A673 (cell line): ENCODE results near the gene CENPL.

Experiments
- EZH2 ChIP-seq: fragments of 200-600 bp; sonication (generic); IDR thresholded peaks from 2 replicates; pipeline ENCODE4 v1.6.1; 2017; ENCODE audit warnings: borderline replicate concordance, low read depth, mild to moderate bottlenecking, mixed read lengths, antibody characterized with exemption, low read length; ENCODE audit not compliant: poor library complexity, severe bottlenecking
- TF ChIP-seq, protein P1 (sequence below): fragments of 300-800, 200-600 bp; sonication (generic); conservative IDR thresholded peaks from 2 replicates; pipeline ENCODE4 v1.5.1; 2017; ENCODE audit warnings: low read depth, mild to moderate bottlenecking, antibody characterized with exemption, low read length, moderate library complexity, mixed read lengths

DNA sequence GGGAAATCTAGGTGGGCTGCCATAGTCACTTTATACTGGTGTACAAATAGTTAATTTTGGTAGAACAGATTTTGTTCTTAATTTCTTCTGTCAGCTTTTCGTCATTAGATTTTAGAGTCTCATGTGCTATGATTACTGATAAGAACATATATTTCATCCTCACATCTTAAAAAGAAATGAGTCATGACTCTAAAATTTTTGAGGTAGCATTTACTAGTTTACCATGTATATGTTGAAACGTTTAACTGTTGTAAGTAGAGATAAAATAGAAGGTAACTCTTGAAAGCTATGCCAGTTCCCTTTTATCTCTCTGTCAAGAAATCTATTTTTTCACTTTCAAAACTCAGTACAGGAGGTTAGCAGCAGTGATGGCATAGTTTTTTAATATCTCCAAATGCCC is 56.5 kb downstream of the CENPL start:
- TF ChIP-seq, protein P1, sequence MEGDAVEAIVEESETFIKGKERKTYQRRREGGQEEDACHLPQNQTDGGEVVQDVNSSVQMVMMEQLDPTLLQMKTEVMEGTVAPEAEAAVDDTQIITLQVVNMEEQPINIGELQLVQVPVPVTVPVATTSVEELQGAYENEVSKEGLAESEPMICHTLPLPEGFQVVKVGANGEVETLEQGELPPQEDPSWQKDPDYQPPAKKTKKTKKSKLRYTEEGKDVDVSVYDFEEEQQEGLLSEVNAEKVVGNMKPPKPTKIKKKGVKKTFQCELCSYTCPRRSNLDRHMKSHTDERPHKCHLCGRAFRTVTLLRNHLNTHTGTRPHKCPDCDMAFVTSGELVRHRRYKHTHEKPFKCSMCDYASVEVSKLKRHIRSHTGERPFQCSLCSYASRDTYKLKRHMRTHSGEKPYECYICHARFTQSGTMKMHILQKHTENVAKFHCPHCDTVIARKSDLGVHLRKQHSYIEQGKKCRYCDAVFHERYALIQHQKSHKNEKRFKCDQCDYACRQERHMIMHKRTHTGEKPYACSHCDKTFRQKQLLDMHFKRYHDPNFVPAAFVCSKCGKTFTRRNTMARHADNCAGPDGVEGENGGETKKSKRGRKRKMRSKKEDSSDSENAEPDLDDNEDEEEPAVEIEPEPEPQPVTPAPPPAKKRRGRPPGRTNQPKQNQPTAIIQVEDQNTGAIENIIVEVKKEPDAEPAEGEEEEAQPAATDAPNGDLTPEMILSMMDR, result no peak
- TF ChIP-seq EZH2, result no peak
